GM10266 (cell line): ENCODE data around the gene ZSCAN2.
"Not testable (repeated sequence)": the region's sequence is repeated elsewhere in the genome, so short reads cannot be mapped to it uniquely, and the experiment has no call there.

Experiments used
- DNase-seq: peaks from one replicate; pipeline ENCODE4 v3.0.0; 2012; ENCODE audit errors: extremely low spot score
- CTCF ChIP-seq: IDR thresholded peaks from 2 replicates; pipeline ENCODE4 v1.5.1; 2012; ENCODE audit warnings: mild to moderate bottlenecking, low read depth; ENCODE audit not compliant: control insufficient read depth, insufficient read depth; ENCODE audit errors: missing control alignments

Gene ZSCAN2

GRCh38 chr15:84582583-84583157 lies 18.1 kb upstream of the ZSCAN2 start:
- no peak for TF ChIP-seq CTCF
- no peak for DNase-seq

GRCh38 chr15:84583921-84584320 lies 16.9 kb upstream of the ZSCAN2 start:
- not testable (repeated sequence) for DNase-seq

- no peak for DNase-seq
- TF ChIP-seq CTCF, result no peak
These were observed 14.1 kb upstream of the ZSCAN2 start for GRCh38 chr15:84586696-84587095.

- peak; percentile 73 for TF ChIP-seq CTCF
- peak; percentile 83 for DNase-seq
These were observed 12.5 kb upstream of the ZSCAN2 start for GRCh38 chr15:84588053-84588874.

GRCh38 chr15:84590406-84590805 lies 10.4 kb upstream of the ZSCAN2 start:
- TF ChIP-seq CTCF, result no peak
- no peak for DNase-seq

- no peak for DNase-seq
- no peak for TF ChIP-seq CTCF
These were observed 9.0 kb upstream of the ZSCAN2 start for GRCh38 chr15:84591815-84592214.

- no peak for TF ChIP-seq CTCF
- DNase-seq, result no peak
These were observed 6.1 kb upstream of the ZSCAN2 start for GRCh38 chr15:84594617-84595290.

GRCh38 chr15:84595660-84596059 lies 5.1 kb upstream of the ZSCAN2 start:
- TF ChIP-seq CTCF, result no peak
- DNase-seq, result no peak
